DOHH2 (cell line): ENCODE measurements around the gene DSG2.

Experiments used
- EZH2phosphoT487 ChIP-seq: fragments of 200-600 bp; sonication (generic); IDR thresholded peaks from 2 replicates; pipeline ENCODE4 v1.6.1; 2017; ENCODE audit warnings: borderline replicate concordance, mild to moderate bottlenecking, antibody characterized with exemption, low read length, moderate library complexity, mixed read lengths
- TF ChIP-seq, protein P1 (sequence below): fragments of 200-600 bp; sonication (generic); IDR thresholded peaks from one replicate; pipeline ENCODE4 v1.5.1; 2014; ENCODE audit warnings: antibody characterized with exemption, mild to moderate bottlenecking, low read depth, low read length; ENCODE audit not compliant: poor library complexity, severe bottlenecking

DNA sequence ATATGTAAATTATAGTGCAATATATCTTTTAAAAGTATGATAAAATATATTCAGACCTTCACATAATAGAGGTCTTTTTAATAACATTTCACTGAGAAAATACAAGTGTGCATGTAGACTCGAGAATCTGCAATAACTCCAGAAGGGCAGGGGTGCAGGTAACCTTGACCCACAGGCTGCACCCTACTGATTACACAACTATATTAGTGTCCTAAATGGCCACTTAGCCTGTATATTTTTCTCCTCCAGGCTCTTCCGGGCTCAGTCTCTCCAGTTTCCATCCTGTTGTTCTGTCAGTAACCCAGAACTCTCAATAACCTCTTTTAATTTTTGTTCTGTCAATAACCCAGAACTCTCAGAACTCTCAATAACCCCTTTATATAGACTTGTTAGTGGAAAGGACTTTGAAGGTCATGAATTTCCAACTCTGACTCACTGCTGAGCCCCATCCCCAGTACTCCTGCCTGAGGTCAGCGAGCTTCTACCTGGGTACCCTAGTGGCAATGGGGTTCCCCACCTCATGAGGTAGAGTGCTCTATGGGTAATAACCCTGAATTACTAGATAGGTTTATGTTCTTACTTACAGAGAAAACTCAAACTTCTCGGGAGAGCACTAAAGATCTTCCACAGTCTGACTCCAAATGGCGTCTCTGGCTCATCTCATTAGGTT lies 85.3 kb downstream of the DSG2 start:
- TF ChIP-seq, protein P1, sequence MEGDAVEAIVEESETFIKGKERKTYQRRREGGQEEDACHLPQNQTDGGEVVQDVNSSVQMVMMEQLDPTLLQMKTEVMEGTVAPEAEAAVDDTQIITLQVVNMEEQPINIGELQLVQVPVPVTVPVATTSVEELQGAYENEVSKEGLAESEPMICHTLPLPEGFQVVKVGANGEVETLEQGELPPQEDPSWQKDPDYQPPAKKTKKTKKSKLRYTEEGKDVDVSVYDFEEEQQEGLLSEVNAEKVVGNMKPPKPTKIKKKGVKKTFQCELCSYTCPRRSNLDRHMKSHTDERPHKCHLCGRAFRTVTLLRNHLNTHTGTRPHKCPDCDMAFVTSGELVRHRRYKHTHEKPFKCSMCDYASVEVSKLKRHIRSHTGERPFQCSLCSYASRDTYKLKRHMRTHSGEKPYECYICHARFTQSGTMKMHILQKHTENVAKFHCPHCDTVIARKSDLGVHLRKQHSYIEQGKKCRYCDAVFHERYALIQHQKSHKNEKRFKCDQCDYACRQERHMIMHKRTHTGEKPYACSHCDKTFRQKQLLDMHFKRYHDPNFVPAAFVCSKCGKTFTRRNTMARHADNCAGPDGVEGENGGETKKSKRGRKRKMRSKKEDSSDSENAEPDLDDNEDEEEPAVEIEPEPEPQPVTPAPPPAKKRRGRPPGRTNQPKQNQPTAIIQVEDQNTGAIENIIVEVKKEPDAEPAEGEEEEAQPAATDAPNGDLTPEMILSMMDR = no peak
- no peak for TF ChIP-seq EZH2phosphoT487
